HepG2 (cell line): ENCODE measurements around the gene MT4. TPM values are rescaled to one million over a fixed set of nuclear protein-coding genes. Genes with fewer than 3 reads are reported as not detected.

Source experiments
- BRD4 ChIP-seq: sonication (generic); formaldehyde crosslinking; IDR thresholded peaks from 2 replicates; pipeline ENCODE4 v1.4.0; 2020; ENCODE audit warnings: missing genetic modification reagents
- DDIT3 ChIP-seq: sonication (generic); formaldehyde crosslinking; IDR thresholded peaks from 2 replicates; pipeline ENCODE4 v1.4.0; 2020; ENCODE audit warnings: mild to moderate bottlenecking, missing genetic modification reagents
- HNRNPK ChIP-seq: fragments of 200-400 bp; formaldehyde crosslinking; IDR thresholded peaks from 2 replicates; pipeline ENCODE4 v1.6.1; 2018; ENCODE audit warnings: low read length, low read depth, moderate library complexity, mild to moderate bottlenecking; ENCODE audit not compliant: poor library complexity, severe bottlenecking
- JUND ChIP-seq: sonication (generic); formaldehyde crosslinking; IDR thresholded peaks from 2 replicates; pipeline ENCODE4 v1.8.0; 2022; ENCODE audit warnings: mild to moderate bottlenecking, missing genetic modification reagents
- KDM5A ChIP-seq: fragments of 200-600 bp; sonication (generic); IDR thresholded peaks from 2 replicates; pipeline ENCODE4 v1.7.0; 2018; ENCODE audit warnings: antibody characterized with exemption, mild to moderate bottlenecking, low read length, borderline replicate concordance
- KDM5B ChIP-seq: sonication (generic); formaldehyde crosslinking; IDR thresholded peaks from 2 replicates; pipeline ENCODE4 v1.4.0; 2020; ENCODE audit warnings: missing genetic modification reagents, mild to moderate bottlenecking, borderline replicate concordance
- KLF16 ChIP-seq, 2 experiments: sonication (generic) in 1 of 2; formaldehyde crosslinking in 1 of 2; IDR thresholded peaks; 2 replicates each; pipeline versions ENCODE4 v1.6.1 to v1.8.0; 2016 to 2023; ENCODE audit warnings: missing genetic modification reagents in 2 of 2, missing compliant biosample characterization in 1 of 2
- RCOR2 ChIP-seq: IDR thresholded peaks from 2 replicates; pipeline ENCODE4 v1.6.1; 2016; ENCODE audit warnings: missing biosample characterization, missing genetic modification reagents
- SUZ12 ChIP-seq: fragments of 150-350 bp; IDR thresholded peaks from 2 replicates; pipeline ENCODE4 v1.6.1; 2014; ENCODE audit warnings: low read depth, low read length
- THYN1 ChIP-seq: sonication (generic); formaldehyde crosslinking; IDR thresholded peaks from 2 replicates; pipeline ENCODE4 v1.8.1; 2023; ENCODE audit warnings: low read depth, mild to moderate bottlenecking, moderate library complexity, missing genetic modification reagents, borderline replicate concordance
- USF2 ChIP-seq, 2 experiments: sonication (generic) in 1 of 2; formaldehyde crosslinking in 1 of 2; IDR thresholded peaks; 2 replicates each; pipeline versions ENCODE4 v1.5.1 to v1.6.1; 2011 to 2020; ENCODE audit warnings: borderline replicate concordance in 1 of 2, low read depth in 1 of 2, low read length in 1 of 2, mild to moderate bottlenecking in 1 of 2, missing genetic modification reagents in 1 of 2, moderate library complexity in 1 of 2
- XBP1 ChIP-seq: sonication (generic); formaldehyde crosslinking; IDR thresholded peaks from 2 replicates; pipeline ENCODE4 v1.5.0; 2020; ENCODE audit warnings: missing genetic modification reagents
- ZBTB3 ChIP-seq: sonication (generic); formaldehyde crosslinking; IDR thresholded peaks from 2 replicates; pipeline ENCODE4 v1.4.0; 2020; ENCODE audit warnings: low read depth, mild to moderate bottlenecking, moderate library complexity, missing genetic modification reagents, borderline replicate concordance
- ZBTB33 ChIP-seq: sonication (generic); formaldehyde crosslinking; IDR thresholded peaks from 2 replicates; pipeline ENCODE4 v1.4.0; 2020; ENCODE audit warnings: missing genetic modification reagents
- ZFYVE20 ChIP-seq: sonication (generic); formaldehyde crosslinking; IDR thresholded peaks from 2 replicates; pipeline ENCODE4 v1.8.0; 2023; ENCODE audit warnings: low read depth, mild to moderate bottlenecking, moderate library complexity, missing genetic modification reagents, borderline replicate concordance
- ZNF17 ChIP-seq: sonication (generic); formaldehyde crosslinking; IDR thresholded peaks from 2 replicates; pipeline ENCODE4 v1.5.0; 2020; ENCODE audit warnings: mild to moderate bottlenecking, missing genetic modification reagents
- ZNF331 ChIP-seq: sonication (generic); formaldehyde crosslinking; IDR thresholded peaks from 2 replicates; pipeline ENCODE4 v1.4.0; 2020; ENCODE audit warnings: missing genetic modification reagents
- ZNF616 ChIP-seq: sonication (generic); formaldehyde crosslinking; IDR thresholded peaks from 2 replicates; pipeline ENCODE4 v1.5.0; 2020; ENCODE audit warnings: low read depth, mild to moderate bottlenecking, missing genetic modification reagents
- ZNF7 ChIP-seq: IDR thresholded peaks from 2 replicates; pipeline ENCODE4 v1.6.1; 2016; ENCODE audit warnings: missing biosample characterization, missing genetic modification reagents
- ZNF75D ChIP-seq: sonication (generic); formaldehyde crosslinking; IDR thresholded peaks from 2 replicates; pipeline ENCODE4 v1.8.1; 2023; ENCODE audit warnings: missing genetic modification reagents, mild to moderate bottlenecking, borderline replicate concordance
- polyA plus RNA-seq, 8 experiments: library from polyadenylated mRNA; depleted of rRNA in 3 of 8; stranded (reverse) in 7 of 8; unstranded in 1 of 8; fragments of >200 nt; fragmentation: Illumina TruSeq in 4 of 8; extraction: Trizol in 4 of 8; gene quantifications; 2 replicates each; pipeline versions ENCODE4 v1.2.1 to v1.2.3, GENCODE V29; 2011 to 2016; ENCODE audit warnings: low read depth in 4 of 8, missing spikeins in 1 of 8, mixed read lengths in 1 of 8; ENCODE audit not compliant: insufficient read depth in 1 of 8
- total RNA-seq, 5 experiments: library from RNA; depleted of rRNA; stranded (reverse); fragments of >200 nt; fragmentation: Illumina TruSeq; extraction: Trizol; gene quantifications; 2 replicates each; pipeline ENCODE4 v1.2.3, GENCODE V29; 2016; ENCODE audit warnings: low read depth in 1 of 5
- TF ChIP-seq, protein P1 (sequence below): sonication (generic); formaldehyde crosslinking; IDR thresholded peaks from 2 replicates; pipeline ENCODE4 v1.8.0; 2022; ENCODE audit warnings: missing genetic modification reagents, mild to moderate bottlenecking, inconsistent platforms, borderline replicate concordance
- TF ChIP-seq, protein P2 (sequence below): sonication (generic); formaldehyde crosslinking; IDR thresholded peaks from 2 replicates; pipeline ENCODE4 v1.5.0; 2020; ENCODE audit warnings: missing genetic modification reagents

Gene MT4
- total and polyA plus RNA-seq, 2 of the 13 experiments (the other 11 are each of a cell fraction or from before 2014, with no cell fraction given): not detected

DNA sequence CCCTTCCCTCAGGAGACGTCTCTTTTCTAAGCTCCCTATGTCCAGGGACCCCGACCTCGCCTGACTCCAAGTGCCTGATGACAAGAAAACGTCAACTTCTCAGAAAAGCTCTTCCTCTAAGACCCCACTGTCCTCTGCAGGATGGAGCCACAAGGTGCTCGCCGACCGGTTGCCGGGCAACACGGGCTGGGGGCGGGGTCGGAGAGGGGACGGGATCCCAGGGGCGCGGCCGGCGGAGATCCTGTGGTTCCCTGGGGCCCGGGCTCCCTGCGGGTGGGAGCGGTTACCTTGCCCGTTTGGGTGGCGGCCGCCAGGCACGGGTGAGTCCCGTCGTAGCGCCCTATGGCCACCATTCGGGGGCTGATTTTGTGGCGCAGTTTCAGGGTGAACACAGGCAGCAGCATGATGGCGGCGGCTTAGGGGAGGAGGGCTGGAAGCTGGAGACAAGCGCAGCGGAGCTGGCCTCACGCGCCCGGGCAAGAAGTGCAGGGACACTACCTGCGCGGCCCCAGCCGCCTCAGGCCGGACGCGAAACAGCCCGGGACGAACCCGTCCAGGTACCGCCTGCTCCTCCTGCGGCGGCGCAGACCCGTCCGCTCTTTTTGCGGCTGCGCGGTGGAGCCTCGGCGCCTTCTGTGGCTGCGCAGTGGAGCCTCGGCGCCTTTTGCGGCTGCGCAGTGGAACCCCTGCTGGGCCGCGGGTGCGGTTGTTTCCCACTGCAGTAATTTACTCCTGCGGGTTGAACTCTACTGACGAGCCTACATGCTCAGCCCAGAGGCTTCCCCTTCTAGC, 45.2 kb upstream of the MT4 start, which contains the start of gene BBS2 (continued):
- TF ChIP-seq XBP1 (CRISPR knock-in tag) (no peak; the same call in 1 of the 2 replicates), ZFYVE20 (CRISPR knock-in tag) (no peak), THYN1 (peak; percentile 84; the same call in 1 of the 2 replicates), ZNF7 (CRISPR knock-in tag) (no peak), ZNF75D (CRISPR knock-in tag) (no peak), JUND (CRISPR knock-in tag) (0 out of 2 replicates have a peak, but pooled peaks have one; percentile 19), ZNF331 (peak; percentile 68), BRD4 (CRISPR knock-in tag) (0 out of 2 replicates have a peak, but pooled peaks have one; percentile 16), ZBTB3 (CRISPR knock-in tag) (no peak; the same call in 1 of the 2 replicates), ZNF17 (CRISPR knock-in tag) (no peak), DDIT3 (CRISPR knock-in tag) (no peak), ZNF616 (CRISPR knock-in tag) (no peak), KDM5B (CRISPR knock-in tag) (peak; percentile 96), ZBTB33 (CRISPR knock-in tag) (no peak), RCOR2 (no peak), HNRNPK (no peak), KLF16 (CRISPR knock-in tag; IDR thresholded peaks at IDR 0.05) (peak in 1 of 2 experiments; percentile 89; a peak in 2 of 4 replicates), SUZ12 (no peak), USF2 (IDR thresholded peaks at IDR 0.05; ENCODE audit: low read depth, low read length) (no peak), USF2 (CRISPR knock-in tag; IDR thresholded peaks at IDR 0.05; ENCODE audit: borderline replicate concordance) (no peak; the same call in 1 of the 2 replicates), KDM5A (no peak; the same call in 1 of the 2 replicates)
- TF ChIP-seq, protein P1, sequence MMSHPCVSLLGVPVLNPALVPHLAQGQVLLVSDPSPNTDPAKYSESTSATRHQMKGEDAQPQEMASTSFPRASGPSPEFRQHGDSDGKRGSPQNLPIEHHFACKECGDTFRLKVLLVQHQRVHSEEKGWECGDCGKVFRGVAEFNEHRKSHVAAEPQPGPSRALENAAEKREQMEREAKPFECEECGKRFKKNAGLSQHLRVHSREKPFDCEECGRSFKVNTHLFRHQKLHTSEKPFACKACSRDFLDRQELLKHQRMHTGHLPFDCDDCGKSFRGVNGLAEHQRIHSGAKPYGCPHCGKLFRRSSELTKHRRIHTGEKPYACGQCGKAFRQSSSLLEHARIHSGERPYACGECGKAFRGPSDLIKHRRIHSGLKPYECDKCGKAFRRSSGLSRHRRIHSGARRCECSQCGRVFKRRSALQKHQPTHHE (CRISPR knock-in tag): no peak
- TF ChIP-seq, protein P2, sequence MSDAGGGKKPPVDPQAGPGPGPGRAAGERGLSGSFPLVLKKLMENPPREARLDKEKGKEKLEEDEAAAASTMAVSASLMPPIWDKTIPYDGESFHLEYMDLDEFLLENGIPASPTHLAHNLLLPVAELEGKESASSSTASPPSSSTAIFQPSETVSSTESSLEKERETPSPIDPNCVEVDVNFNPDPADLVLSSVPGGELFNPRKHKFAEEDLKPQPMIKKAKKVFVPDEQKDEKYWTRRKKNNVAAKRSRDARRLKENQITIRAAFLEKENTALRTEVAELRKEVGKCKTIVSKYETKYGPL: no peak
